OCI-M2 (cell line): ENCODE measurements around the gene TBC1D17.
"Not testable (repeated sequence)": the region's sequence is repeated elsewhere in the genome, so short reads cannot be mapped to it uniquely, and the experiment has no call there.

ENCODE experiments used
- DNase-seq: peaks from one replicate; lab custom pipeline; 2025; ENCODE audit not compliant: unreplicated experiment; lab: John Stamatoyannopoulos, UW

The TBC1D17 gene

GRCh38 chr19:49916839-49917733 lies 39.6 kb downstream of the TBC1D17 start:
- DNase-seq: no peak

GRCh38 chr19:49918089-49918488 lies 40.6 kb downstream of the TBC1D17 start:
- no peak for DNase-seq

- no peak for DNase-seq
These were observed 43.3 kb downstream of the TBC1D17 start for GRCh38 chr19:49920624-49921363.

- DNase-seq: no peak
These were observed 44.6 kb downstream of the TBC1D17 start for GRCh38 chr19:49921871-49922795.

- DNase-seq: no peak
These were observed 45.8 kb downstream of the TBC1D17 start for GRCh38 chr19:49923055-49924003.

- DNase-seq: no peak
These were observed 46.7 kb downstream of the TBC1D17 start for GRCh38 chr19:49924004-49924880.

- DNase-seq: not testable (repeated sequence)
These were observed 47.3 kb downstream of the TBC1D17 start for GRCh38 chr19:49924881-49925210.

GRCh38 chr19:49925486-49925885 lies 48.0 kb downstream of the TBC1D17 start:
- no peak for DNase-seq

GRCh38 chr19:49926515-49926914 lies 49.0 kb downstream of the TBC1D17 start:
- DNase-seq: no peak

GRCh38 chr19:49927526-49928264 lies 50.2 kb downstream of the TBC1D17 start:
- no peak for DNase-seq

- DNase-seq: peak; percentile 92
These were observed 51.7 kb downstream of the TBC1D17 start, which contains the start of the genes ATF5 and NUP62 for GRCh38 chr19:49929121-49929610. Gene ATF5, plus strand, starts transcription at chr19:49929205. Its CDS starts 1,646 bp downstream, at chr19:49930851. Gene NUP62, minus strand, starts transcription at chr19:49929504. Its CDS starts 19,697 bp downstream, at chr19:49909807.

GRCh38 chr19:49929611-49930482 lies 52.3 kb downstream of the TBC1D17 start:
- peak; percentile 92 for DNase-seq

GRCh38 chr19:49930483-49931011 lies 53.0 kb downstream of the TBC1D17 start:
- no peak for DNase-seq

GRCh38 chr19:49931293-49932040 lies 54.0 kb downstream of the TBC1D17 start:
- no peak for DNase-seq

GRCh38 chr19:49932041-49932451 lies 54.5 kb downstream of the TBC1D17 start:
- DNase-seq: no peak

- no peak for DNase-seq
These were observed 55.2 kb downstream of the TBC1D17 start for GRCh38 chr19:49932731-49933131.
